ENCODE results near the gene MYH16. TPM values are rescaled to one million over a fixed set of nuclear protein-coding genes. Genes with fewer than 3 reads are reported as not detected.

Gene MYH16
- polyA plus RNA-seq, 1 donor (not counting 4 experiments of a cell fraction or from before 2014, with no cell fraction given): 0.69 TPM

DNA sequence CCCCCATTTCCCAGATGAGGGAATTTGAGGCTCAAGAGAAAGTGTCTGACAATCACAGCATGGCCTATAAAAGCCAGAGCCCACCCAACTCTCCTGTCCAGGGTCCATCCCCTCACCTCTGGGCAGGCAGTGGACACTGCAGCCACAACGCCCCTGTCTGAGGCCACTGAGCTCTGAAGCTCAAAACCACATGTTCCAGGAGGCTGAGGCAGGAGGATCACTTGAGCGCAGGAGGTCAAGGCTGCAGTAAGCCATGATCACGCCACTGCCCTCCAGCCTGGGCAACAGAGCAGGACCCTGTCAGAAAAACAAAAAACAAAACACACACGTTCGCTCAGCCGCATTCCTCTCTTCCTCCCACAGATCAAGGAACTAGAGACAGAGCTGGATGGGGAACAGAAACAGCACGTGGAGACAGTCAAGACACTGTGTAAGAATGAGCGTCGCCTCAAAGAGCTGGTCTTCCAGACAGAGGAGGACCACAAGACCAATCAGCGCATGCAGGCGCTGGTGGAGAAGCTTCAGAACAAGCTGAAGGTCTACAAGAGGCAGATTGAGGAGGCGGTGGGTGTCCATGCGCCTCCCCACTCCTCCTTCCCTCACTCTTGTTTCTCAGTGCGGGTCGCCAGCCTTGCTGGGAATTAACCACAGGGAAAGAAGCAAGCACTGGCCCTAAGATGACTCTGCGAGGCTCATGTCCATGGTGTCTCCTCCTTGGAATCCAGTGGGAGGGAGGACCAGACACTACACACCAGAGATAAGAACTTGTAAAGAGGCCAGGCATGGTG, 33.0 kb downstream of the MYH16 start:
- H3K4me2 ChIP-seq (ENCODE audit: control insufficient read depth, extremely low read depth, insufficient read depth, low read depth, low read length): no peak overlapping the region
- H3K27ac ChIP-seq (ENCODE audit: control insufficient read depth, insufficient read depth, low read length): no peak overlapping the region
- H3K36me3 ChIP-seq (ENCODE audit: control insufficient read depth in 2 of 2, extremely low read depth in 1 of 2, insufficient read depth in 2 of 2, low read length in 2 of 2): no peaks in the 10 kb centered on the region
- H3K4me1 ChIP-seq (ENCODE audit: control insufficient read depth, extremely low read depth, insufficient read depth, low read length): peaks cover 7% of the 10 kb centered on the region
- dilution Hi-C loops (cut with MboI; ENCODE audit: extremely low pct_ligation_motif_present, low sequenced_read_pairs): loop anchor here (25.0 kb wide), 1 partner anchor 243 kb away; no protein-coding TSS in a partner anchor
- H3K9ac ChIP-seq (ENCODE audit: control insufficient read depth, extremely low read depth, insufficient read depth, low read length): no peak overlapping the region
- H2AFZ ChIP-seq (ENCODE audit: control insufficient read depth, low read length): no peak overlapping the region
- no peaks in the 10 kb centered on the region for H3K9me1 ChIP-seq (ENCODE audit: control insufficient read depth, extremely low read depth, insufficient read depth, low read length)
- no peak overlapping the region for H3K4me3 ChIP-seq (ENCODE audit: control insufficient read depth in 2 of 3, extremely low read depth in 1 of 3, insufficient read depth in 2 of 3, low read depth in 1 of 3, low read length in 3 of 3)
- DNase-seq (ENCODE audit: low read depth, low spot score) (no peak), FAIRE-seq (no peak)
- no peak for TF ChIP-seq EZH2 (IDR thresholded peaks at IDR 0.05; ENCODE audit: low read length)
- TF ChIP-seq, protein P1, sequence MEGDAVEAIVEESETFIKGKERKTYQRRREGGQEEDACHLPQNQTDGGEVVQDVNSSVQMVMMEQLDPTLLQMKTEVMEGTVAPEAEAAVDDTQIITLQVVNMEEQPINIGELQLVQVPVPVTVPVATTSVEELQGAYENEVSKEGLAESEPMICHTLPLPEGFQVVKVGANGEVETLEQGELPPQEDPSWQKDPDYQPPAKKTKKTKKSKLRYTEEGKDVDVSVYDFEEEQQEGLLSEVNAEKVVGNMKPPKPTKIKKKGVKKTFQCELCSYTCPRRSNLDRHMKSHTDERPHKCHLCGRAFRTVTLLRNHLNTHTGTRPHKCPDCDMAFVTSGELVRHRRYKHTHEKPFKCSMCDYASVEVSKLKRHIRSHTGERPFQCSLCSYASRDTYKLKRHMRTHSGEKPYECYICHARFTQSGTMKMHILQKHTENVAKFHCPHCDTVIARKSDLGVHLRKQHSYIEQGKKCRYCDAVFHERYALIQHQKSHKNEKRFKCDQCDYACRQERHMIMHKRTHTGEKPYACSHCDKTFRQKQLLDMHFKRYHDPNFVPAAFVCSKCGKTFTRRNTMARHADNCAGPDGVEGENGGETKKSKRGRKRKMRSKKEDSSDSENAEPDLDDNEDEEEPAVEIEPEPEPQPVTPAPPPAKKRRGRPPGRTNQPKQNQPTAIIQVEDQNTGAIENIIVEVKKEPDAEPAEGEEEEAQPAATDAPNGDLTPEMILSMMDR (optimal IDR thresholded peaks at IDR 0.05 in 1 of 3, IDR thresholded peaks at IDR 0.05 in 1 of 3, conservative IDR thresholded peaks at IDR 0.05 in 1 of 3; ENCODE audit: extremely low read depth in 1 of 3, insufficient read depth in 2 of 3, low read length in 3 of 3): no peak
- H3K27me3 ChIP-seq (ENCODE audit: control insufficient read depth, extremely low read depth, insufficient read depth, low read length): no peaks in the 10 kb centered on the region
- H3K9me3 ChIP-seq (ENCODE audit: control insufficient read depth, low read depth, low read length): peaks cover 6% of the 10 kb centered on the region
- H3K79me2 ChIP-seq (ENCODE audit: control insufficient read depth, insufficient read depth, low read length): no peaks in the 10 kb centered on the region
- no peaks in the 10 kb centered on the region for H4K20me1 ChIP-seq (ENCODE audit: control insufficient read depth, extremely low read depth, insufficient read depth, low read length)

DNA sequence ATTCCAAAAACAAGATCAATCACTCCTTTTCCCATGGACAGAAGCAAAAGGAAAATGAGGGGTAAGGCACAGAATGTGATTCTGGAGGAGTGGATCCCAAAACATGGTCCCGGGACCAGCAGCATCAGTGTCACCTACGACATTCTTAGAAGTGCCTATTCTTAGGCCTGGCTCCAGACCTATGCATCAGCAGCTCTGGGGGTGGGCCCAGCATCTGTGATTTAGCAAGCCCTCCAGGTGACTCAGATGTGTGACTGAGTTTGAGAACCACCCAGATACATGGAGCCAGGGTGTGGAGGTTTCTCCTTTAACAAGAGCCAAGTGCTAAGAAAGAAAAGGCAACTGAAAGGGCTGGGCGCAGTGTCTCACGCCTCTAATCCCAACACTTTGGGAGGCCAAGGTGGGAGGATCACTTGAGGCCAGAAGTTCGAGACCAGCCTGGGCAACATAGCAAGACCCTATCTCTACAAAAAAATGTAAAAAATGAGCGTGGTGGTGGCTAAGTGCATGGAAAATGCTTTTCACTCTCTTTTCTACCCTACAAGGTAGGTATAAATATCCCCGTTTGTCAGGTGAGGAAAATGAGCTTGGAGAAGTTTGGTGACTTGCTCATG, 35.9 kb downstream of the MYH16 start:
- Histone ChIP-seq H2AFZ (ENCODE audit: control insufficient read depth, low read length) (no peak overlapping the region), H3K9me1 (ENCODE audit: control insufficient read depth, extremely low read depth, insufficient read depth, low read length) (no peaks in the 10 kb centered on the region), H4K20me1 (ENCODE audit: control insufficient read depth, extremely low read depth, insufficient read depth, low read length) (no peaks in the 10 kb centered on the region), H3K27ac (ENCODE audit: control insufficient read depth, insufficient read depth, low read length) (peak overlapping the region; percentile 13), H3K9ac (ENCODE audit: control insufficient read depth, extremely low read depth, insufficient read depth, low read length) (no peak overlapping the region), H3K27me3 (ENCODE audit: control insufficient read depth, extremely low read depth, insufficient read depth, low read length) (no peaks in the 10 kb centered on the region), H3K4me3 (ENCODE audit: control insufficient read depth in 2 of 3, extremely low read depth in 1 of 3, insufficient read depth in 2 of 3, low read depth in 1 of 3, low read length in 3 of 3) (no peak overlapping the region), H3K79me2 (ENCODE audit: control insufficient read depth, insufficient read depth, low read length) (no peaks in the 10 kb centered on the region), H3K4me2 (ENCODE audit: control insufficient read depth, extremely low read depth, insufficient read depth, low read depth, low read length) (no peak overlapping the region), H3K36me3 (ENCODE audit: control insufficient read depth in 2 of 2, extremely low read depth in 1 of 2, insufficient read depth in 2 of 2, low read length in 2 of 2) (no peaks in the 10 kb centered on the region), H3K4me1 (ENCODE audit: control insufficient read depth, extremely low read depth, insufficient read depth, low read length) (peaks cover 7% of the 10 kb centered on the region), H3K9me3 (ENCODE audit: control insufficient read depth, low read depth, low read length) (peaks cover 6% of the 10 kb centered on the region)
- no peak for TF ChIP-seq EZH2 (IDR thresholded peaks at IDR 0.05; ENCODE audit: low read length)
- TF ChIP-seq, protein P1 (optimal IDR thresholded peaks at IDR 0.05 in 1 of 3, IDR thresholded peaks at IDR 0.05 in 1 of 3, conservative IDR thresholded peaks at IDR 0.05 in 1 of 3; ENCODE audit: extremely low read depth in 1 of 3, insufficient read depth in 2 of 3, low read length in 3 of 3): no peak
- dilution Hi-C loops (cut with MboI; ENCODE audit: extremely low pct_ligation_motif_present, low sequenced_read_pairs): loop anchor here (25.0 kb wide), 1 partner anchor 246 kb away; no protein-coding TSS in a partner anchor
- peak; percentile 64 for FAIRE-seq
- DNase-seq (ENCODE audit: low read depth, low spot score): no peak
